Duodenal mucosa (tissue), 2 donors: ENCODE results near the gene TYW1.
"Not testable (repeated sequence)": the region's sequence is repeated elsewhere in the genome, so short reads cannot be mapped to it uniquely, and the experiment has no call there.

Experiments
- H3K27ac ChIP-seq: one replicate; pipeline ENCODE4 v1.7.0; 2013; ENCODE audit warnings: low read depth, low read length
- H3K27me3 ChIP-seq, 2 donors: one replicate each; pipeline ENCODE4 v1.7.0; 2013; ENCODE audit warnings: low read length in 2 of 2, control low read depth in 1 of 2; ENCODE audit not compliant: insufficient read depth in 2 of 2, control insufficient read depth in 1 of 2
- H3K36me3 ChIP-seq, 2 donors: one replicate each; pipeline ENCODE4 v1.7.0; 2013; ENCODE audit warnings: low read length in 2 of 2, control low read depth in 1 of 2; ENCODE audit not compliant: insufficient read depth in 2 of 2, control insufficient read depth in 1 of 2
- H3K4me1 ChIP-seq, 2 donors: one replicate each; pipeline ENCODE4 v1.7.0; 2013; ENCODE audit warnings: low read length in 2 of 2, control low read depth in 1 of 2; ENCODE audit not compliant: insufficient read depth in 2 of 2, control insufficient read depth in 1 of 2
- H3K4me3 ChIP-seq, 2 donors: one replicate each; pipeline ENCODE4 v1.7.0; 2013; ENCODE audit warnings: low read length in 2 of 2, low read depth in 1 of 2
- H3K9ac ChIP-seq, 2 donors: one replicate each; pipeline ENCODE4 v1.7.0; 2013; ENCODE audit warnings: low read length in 2 of 2, low read depth in 1 of 2
- H3K9me3 ChIP-seq, 2 donors: one replicate each; pipeline ENCODE4 v1.7.0; 2013; ENCODE audit warnings: low read length in 2 of 2, control low read depth in 1 of 2; ENCODE audit not compliant: control insufficient read depth in 1 of 2

The TYW1 gene, protein sequence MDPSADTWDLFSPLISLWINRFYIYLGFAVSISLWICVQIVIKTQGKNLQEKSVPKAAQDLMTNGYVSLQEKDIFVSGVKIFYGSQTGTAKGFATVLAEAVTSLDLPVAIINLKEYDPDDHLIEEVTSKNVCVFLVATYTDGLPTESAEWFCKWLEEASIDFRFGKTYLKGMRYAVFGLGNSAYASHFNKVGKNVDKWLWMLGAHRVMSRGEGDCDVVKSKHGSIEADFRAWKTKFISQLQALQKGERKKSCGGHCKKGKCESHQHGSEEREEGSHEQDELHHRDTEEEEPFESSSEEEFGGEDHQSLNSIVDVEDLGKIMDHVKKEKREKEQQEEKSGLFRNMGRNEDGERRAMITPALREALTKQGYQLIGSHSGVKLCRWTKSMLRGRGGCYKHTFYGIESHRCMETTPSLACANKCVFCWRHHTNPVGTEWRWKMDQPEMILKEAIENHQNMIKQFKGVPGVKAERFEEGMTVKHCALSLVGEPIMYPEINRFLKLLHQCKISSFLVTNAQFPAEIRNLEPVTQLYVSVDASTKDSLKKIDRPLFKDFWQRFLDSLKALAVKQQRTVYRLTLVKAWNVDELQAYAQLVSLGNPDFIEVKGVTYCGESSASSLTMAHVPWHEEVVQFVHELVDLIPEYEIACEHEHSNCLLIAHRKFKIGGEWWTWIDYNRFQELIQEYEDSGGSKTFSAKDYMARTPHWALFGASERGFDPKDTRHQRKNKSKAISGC

DNA sequence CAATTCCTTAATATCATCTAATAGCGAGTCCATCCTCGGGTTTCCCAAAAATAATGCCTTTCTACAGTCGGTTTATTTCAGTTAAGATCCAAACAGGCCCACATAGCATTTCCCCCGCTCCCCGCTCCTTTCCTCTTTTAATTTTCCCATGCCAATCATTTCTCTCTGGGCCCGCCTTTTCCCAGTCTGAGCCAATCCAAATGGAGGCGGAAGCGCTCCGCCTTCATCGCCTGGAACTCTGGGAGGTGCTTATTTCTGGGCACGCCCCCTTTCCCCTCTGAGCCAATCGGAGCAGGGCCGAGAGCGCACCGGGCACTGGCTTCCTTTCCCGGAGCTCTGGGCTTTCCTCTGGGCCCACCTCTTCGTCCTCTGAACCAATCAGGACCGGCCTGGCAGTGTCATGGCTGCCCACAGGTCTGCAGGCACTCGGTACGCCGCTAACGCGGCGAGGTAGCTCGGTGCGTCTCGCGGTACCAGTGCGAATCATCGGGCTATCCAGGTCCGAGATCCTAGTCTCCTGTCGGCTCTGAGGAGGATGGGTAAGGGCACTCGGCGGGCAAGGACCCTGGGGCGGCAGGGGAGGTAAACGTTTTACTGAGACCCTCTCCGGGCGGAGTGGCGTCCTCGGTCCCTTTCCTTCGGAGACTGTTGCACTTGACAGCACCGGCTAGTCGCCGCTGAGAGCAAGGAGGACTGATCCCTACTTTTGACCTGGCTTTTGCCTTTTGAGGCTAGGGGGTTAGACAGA is at the start of gene TYW1:
Gene TYW1 (plus strand): TSS at position 390 of the 748 bp plus-strand sequence. CDS start 146 bp downstream, at position 536.
- peak within 1 kb of the TSS; percentile 42 for H3K27ac ChIP-seq
- peaks cover 0 to 18% of the 10 kb centered on the region in 2 donors for H3K36me3 ChIP-seq
- H3K4me1 ChIP-seq, H3K9me3 ChIP-seq, H3K27me3 ChIP-seq: not testable (repeated sequence)
- peak within 1 kb of the TSS; percentile 79 to 83 for H3K4me3 ChIP-seq
- peak within 1 kb of the TSS; percentile 80 for H3K9ac ChIP-seq

DNA sequence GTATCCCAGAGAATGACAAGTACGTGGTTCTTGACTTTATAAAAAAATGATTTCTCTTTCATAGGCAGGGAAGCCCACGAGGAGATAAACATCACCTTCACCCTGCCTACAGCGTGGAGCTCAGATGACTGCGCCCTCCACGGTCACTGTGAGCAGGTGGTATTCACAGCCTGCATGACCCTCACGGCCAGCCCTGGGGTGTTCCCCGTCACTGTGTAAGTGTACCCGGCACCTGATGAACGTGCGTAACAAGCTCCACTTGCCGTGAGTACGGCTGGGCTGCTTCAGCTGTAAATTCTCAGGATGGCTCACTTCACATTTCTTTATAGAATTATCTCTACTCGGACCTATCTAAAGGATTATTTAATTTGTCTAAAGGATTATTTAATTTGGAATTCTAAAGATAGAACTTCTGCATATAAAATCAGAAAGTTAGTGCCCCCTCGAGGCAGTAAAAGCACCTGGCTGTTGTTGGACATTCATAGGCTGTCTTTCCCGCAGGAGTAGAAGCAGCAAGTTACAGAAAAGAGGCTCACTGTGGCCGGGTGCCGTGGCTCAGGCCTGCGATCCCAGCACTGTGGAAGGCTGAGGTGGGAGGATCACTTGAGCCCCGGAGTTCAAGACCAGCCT is 48.0 kb upstream of the TYW1 start:
- no peaks in the 10 kb centered on the region for H3K9me3 ChIP-seq
- no peak overlapping the region for H3K4me3 ChIP-seq
- peaks cover 36 to 57% of the 10 kb centered on the region in 2 donors for H3K36me3 ChIP-seq
- H3K27me3 ChIP-seq: no peaks in the 10 kb centered on the region
- H3K9ac ChIP-seq: no peak overlapping the region
- no peak overlapping the region for H3K27ac ChIP-seq
- peaks cover 23 to 25% of the 10 kb centered on the region in 2 donors for H3K4me1 ChIP-seq

DNA sequence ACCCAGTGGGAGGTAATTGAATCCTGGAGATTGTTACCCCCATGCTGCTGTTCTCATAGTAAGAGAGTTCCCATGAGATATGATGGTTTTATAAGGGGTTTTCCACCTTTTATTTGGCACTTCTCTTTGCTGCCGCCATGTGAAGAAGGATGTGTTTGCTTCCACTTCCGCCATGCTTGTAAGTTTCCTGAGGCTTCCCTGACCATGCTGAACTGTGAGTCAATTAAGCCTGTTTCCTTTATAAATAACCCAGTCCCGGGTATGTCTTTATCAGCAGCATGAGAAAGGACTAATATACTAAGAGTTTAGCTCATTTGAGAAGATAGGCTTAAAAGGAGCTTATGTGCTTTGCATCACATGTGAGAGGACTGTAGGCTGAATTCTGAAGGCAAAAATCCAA is 46.3 kb upstream of the TYW1 start:
- Histone ChIP-seq H3K4me3 (no peak overlapping the region), H3K36me3 (peaks cover 43 to 58% of the 10 kb centered on the region in 2 donors), H3K27ac (no peak overlapping the region), H3K4me1 (peaks cover 23 to 25% of the 10 kb centered on the region in 2 donors), H3K9me3 (no peaks in the 10 kb centered on the region), H3K9ac (no peak overlapping the region), H3K27me3 (no peaks in the 10 kb centered on the region)

DNA sequence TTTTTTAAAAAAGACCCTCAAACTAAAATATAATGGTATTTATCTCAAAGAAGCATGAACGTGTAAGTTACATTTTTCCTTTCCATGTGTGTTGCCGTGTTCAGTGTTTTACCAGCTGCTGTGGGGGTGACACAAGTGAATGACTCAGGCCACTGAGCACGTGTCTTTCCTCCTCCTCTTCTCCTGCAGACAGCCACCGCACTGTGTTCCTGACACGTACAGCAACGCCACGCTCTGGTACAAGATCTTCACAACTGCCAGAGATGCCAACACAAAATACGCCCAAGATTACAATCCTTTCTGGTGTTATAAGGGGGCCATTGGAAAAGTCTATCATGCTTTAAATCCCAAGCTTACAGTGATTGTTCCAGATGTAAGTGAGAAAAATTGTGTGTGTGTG is 45.9 kb upstream of the TYW1 start:
- no peak overlapping the region for H3K9ac ChIP-seq
- no peaks in the 10 kb centered on the region for H3K9me3 ChIP-seq
- H3K27me3 ChIP-seq: no peaks in the 10 kb centered on the region
- H3K27ac ChIP-seq: no peak overlapping the region
- H3K36me3 ChIP-seq: peaks cover 45 to 59% of the 10 kb centered on the region in 2 donors
- no peak overlapping the region for H3K4me3 ChIP-seq
- H3K4me1 ChIP-seq: peaks cover 23 to 25% of the 10 kb centered on the region in 2 donors

DNA sequence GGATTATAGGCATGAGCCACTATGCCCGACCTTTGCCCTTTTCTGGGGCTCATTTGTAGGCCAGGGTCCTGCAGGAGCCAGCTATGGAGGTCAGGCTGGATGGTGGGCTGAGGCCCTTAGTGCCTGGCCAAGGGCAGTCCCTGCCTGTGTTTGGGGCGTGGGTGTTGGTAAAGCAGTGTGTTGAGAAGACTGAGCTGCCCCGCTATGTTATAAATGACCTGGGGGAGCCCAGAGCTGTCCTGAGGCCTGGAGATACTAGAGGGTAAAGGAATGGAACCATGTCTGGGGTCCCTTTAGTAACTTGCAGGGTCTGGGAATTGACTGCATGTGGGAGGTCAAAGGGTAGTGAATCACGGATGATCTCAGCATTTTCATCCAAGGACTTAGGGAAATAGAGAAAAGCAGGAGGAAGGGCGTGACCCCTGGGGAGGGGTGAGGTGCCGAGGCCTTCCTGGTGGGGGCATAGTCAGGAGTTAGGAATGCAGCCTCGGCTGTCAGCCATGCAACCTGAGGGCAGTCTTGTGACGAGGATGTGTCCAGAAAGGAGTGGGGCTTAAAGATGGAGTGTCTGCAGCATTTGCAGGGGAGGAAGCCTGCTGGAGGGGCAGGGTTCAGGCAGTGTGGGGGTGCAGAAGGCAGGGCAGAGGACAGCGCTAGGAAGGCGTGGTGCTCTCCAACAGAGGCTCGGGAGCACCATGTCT is 44.1 kb upstream of the TYW1 start:
- peak overlapping the region; percentile 2 for H3K27ac ChIP-seq
- peaks cover 17 to 19% of the 10 kb centered on the region in 2 donors for H3K4me1 ChIP-seq
- peak overlapping the region in 1 of 2 donors; percentile 16 for H3K9ac ChIP-seq
- no peaks in the 10 kb centered on the region for H3K27me3 ChIP-seq
- H3K36me3 ChIP-seq: peaks cover 49 to 73% of the 10 kb centered on the region in 2 donors
- H3K9me3 ChIP-seq: no peaks in the 10 kb centered on the region
- no peak overlapping the region for H3K4me3 ChIP-seq

DNA sequence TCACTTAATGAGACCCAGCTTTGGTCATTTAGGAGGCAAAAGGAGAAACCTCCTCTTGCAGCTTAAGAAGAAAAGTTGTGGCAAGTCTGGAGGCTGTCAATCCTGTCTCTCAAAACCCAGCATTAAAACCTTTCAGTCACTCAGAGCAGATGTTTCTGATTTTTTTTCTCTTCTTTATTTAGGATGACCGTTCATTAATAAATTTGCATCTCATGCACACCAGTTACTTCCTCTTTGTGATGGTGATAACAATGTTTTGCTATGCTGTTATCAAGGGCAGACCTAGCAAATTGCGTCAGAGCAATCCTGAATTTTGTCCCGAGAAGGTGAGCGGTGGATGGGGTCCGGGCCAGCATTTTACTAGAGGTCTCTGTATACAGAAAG is 43.6 kb upstream of the TYW1 start:
- Histone ChIP-seq H3K27ac (no peak overlapping the region), H3K9me3 (no peaks in the 10 kb centered on the region), H3K4me1 (peaks cover 20 to 22% of the 10 kb centered on the region in 2 donors), H3K9ac (no peak overlapping the region), H3K4me3 (no peak overlapping the region), H3K27me3 (no peaks in the 10 kb centered on the region), H3K36me3 (peaks cover 49 to 78% of the 10 kb centered on the region in 2 donors)

DNA sequence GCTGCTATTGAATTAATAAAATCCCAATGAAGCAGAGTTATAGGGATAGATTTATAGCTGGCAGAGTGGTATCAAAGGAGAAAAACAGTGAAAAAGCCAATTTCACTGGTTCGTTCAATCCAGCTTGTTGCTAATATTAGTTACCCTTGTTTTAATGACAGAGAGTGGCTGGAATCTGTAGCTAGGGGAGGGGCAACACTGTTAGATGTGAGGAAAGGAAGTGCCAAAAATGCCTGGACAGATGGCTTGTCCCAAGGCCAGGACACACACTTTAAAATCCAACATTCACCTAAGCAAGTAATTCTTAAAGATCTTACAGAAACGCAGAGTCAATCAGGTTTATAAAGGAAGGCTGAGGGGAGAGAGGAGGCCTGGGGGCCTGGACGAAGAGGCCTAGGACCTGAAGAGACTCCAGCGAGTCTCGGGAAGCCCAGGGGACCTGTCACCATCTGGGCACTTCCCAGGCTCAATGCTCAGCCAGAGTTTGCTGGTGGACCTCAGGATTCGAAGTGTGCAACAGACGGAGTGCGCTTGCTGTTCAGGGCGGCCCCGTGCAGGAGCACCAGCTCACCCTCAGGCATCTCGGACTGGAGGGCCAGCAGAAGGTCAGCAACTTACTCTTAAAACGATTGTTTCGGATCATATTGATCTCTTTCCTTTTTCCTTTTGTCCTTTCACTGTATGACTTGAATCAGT is 38.9 kb upstream of the TYW1 start:
- Histone ChIP-seq H3K27me3 (no peaks in the 10 kb centered on the region), H3K27ac (no peak overlapping the region), H3K9ac (peak overlapping the region in 1 of 2 donors; percentile 13), H3K4me3 (no peak overlapping the region), H3K36me3 (peaks cover 31 to 61% of the 10 kb centered on the region in 2 donors), H3K9me3 (no peaks in the 10 kb centered on the region), H3K4me1 (peaks cover 19 to 25% of the 10 kb centered on the region in 2 donors)

DNA sequence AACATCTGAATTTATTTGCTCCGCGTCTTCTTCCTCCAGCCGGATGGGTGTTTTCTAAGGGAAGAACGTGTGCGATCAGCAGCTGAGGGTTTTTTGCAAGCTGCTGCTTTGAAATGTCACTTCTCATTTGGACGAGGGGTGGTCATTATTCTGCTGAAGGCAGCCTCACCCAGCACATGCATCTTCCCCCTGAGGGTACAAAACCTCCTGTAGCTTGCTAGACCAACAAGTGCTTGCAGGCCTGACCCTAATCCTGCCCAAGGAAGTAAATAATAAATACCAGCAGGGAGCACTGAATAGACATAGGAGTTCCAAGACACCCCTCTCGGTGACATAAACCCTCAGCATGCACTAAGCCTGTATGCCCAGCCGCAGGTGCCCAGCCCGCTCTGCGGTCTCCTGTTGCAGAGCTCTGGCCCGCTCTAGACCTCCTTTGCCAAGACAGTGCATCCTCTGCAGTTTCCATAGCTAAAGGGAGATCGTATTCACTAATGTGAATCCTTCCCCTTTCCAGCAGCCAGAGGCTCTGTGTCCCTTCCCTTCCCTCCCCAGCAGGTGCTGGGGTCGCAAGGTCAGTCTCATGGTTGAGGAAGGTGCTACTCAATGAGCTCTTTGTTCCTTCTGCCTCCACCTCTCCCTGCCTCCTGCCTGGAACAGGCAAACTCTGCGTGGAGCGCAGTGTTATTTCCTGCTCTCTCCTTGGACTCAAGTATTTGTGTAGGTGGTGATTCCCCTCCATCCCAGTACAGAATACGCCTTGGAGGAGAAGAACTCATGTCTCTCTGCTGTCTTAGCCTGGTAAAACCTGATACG is 37.9 kb upstream of the TYW1 start:
- H3K36me3 ChIP-seq: peaks cover 26 to 63% of the 10 kb centered on the region in 2 donors
- no peaks in the 10 kb centered on the region for H3K27me3 ChIP-seq
- peak overlapping the region; percentile 13 to 51 for H3K9ac ChIP-seq
- no peaks in the 10 kb centered on the region for H3K9me3 ChIP-seq
- peaks cover 14 to 19% of the 10 kb centered on the region in 2 donors for H3K4me1 ChIP-seq
- H3K4me3 ChIP-seq: no peak overlapping the region
- H3K27ac ChIP-seq: no peak overlapping the region
